A673 (cell line): Measurements from ENCODE around the gene VPS52. TPM values are rescaled to one million over a fixed set of nuclear protein-coding genes. Genes with fewer than 3 reads are reported as not detected.

Experiments used
- Bru-seq: library from RNA; stranded (reverse); fragments of 400-500 nt; gene quantifications from one replicate; lab custom pipeline; 2021; lab: Mats Ljungman, UMichigan
- BruChase-seq, 2 experiments: library from RNA; stranded (reverse); fragments of 400-500 nt; gene quantifications; one replicate each; lab custom pipeline; 2021; lab: Mats Ljungman, UMichigan
- BruUV-seq: library from RNA; stranded (reverse); fragments of 400-500 nt; replicated peaks from 2 replicates; lab custom pipeline; 2021; lab: Mats Ljungman, UMichigan
- CTCF ChIA-PET: fragments of 300-600 bp; sonication (Branson Sonifier 250); formaldehyde crosslinking; loops from one replicate; lab custom pipeline; 2022; ENCODE audit warnings: antibody characterized with exemption; lab: Charles Lee
- POLR2A ChIA-PET: fragments of 300-600 bp; sonication (Branson Sonifier 250); formaldehyde crosslinking; loops from one replicate; lab custom pipeline; 2022; ENCODE audit warnings: antibody characterized with exemption; ENCODE audit not compliant: low non-redundant PET; lab: Charles Lee
- DNase-seq: peaks from one replicate; pipeline ENCODE4 v3.0.0-alpha.2; 2015; ENCODE audit warnings: low spot score
- H3K27ac ChIP-seq: fragments of 200-600 bp; sonication (generic); 2 replicates; pipeline ENCODE4 v1.5.1; 2016; ENCODE audit warnings: mixed run types, low read depth, mild to moderate bottlenecking, mixed read lengths, antibody characterized with exemption, low read length; ENCODE audit not compliant: poor library complexity, severe bottlenecking
- H3K27me3 ChIP-seq: fragments of 200-600 bp; sonication (generic); replicated peaks from 2 replicates; pipeline ENCODE4 v1.6.1; 2017; ENCODE audit warnings: mixed run types, low read depth, mild to moderate bottlenecking, mixed read lengths, antibody characterized with exemption, low read length; ENCODE audit not compliant: insufficient read depth, poor library complexity
- H3K36me3 ChIP-seq: fragments of 200-600 bp; sonication (generic); 2 replicates; pipeline ENCODE4 v1.6.1; 2016; ENCODE audit warnings: mixed run types, mild to moderate bottlenecking, mixed read lengths, antibody characterized with exemption, low read length; ENCODE audit not compliant: insufficient read depth, poor library complexity, severe bottlenecking
- H3K4me1 ChIP-seq: fragments of 200-600 bp; sonication (generic); 2 replicates; pipeline ENCODE4 v1.6.1; 2017; ENCODE audit warnings: mixed run types, mild to moderate bottlenecking, mixed read lengths, antibody characterized with exemption, low read length; ENCODE audit not compliant: insufficient read depth, poor library complexity, severe bottlenecking
- H3K4me3 ChIP-seq: fragments of 200-600 bp; sonication (generic); 2 replicates; pipeline ENCODE4 v1.5.1; 2016; ENCODE audit warnings: low read depth, mixed run types, mild to moderate bottlenecking, mixed read lengths, low read length; ENCODE audit not compliant: poor library complexity, severe bottlenecking
- H3K9me3 ChIP-seq: fragments of 200-600 bp; sonication (generic); 2 replicates; pipeline ENCODE4 v1.6.1; 2016; ENCODE audit warnings: mixed run types, low read depth, mild to moderate bottlenecking, mixed read lengths, antibody characterized with exemption, low read length; ENCODE audit not compliant: poor library complexity, severe bottlenecking
- CTCF ChIP-seq: fragments of 300-800, 200-600 bp; sonication (generic); conservative IDR thresholded peaks from 2 replicates; pipeline ENCODE4 v1.5.1; 2017; ENCODE audit warnings: low read depth, mild to moderate bottlenecking, antibody characterized with exemption, low read length, moderate library complexity, mixed read lengths
- EZH2 ChIP-seq: fragments of 200-600 bp; sonication (generic); IDR thresholded peaks from 2 replicates; pipeline ENCODE4 v1.6.1; 2017; ENCODE audit warnings: borderline replicate concordance, low read depth, mild to moderate bottlenecking, mixed read lengths, antibody characterized with exemption, low read length; ENCODE audit not compliant: poor library complexity, severe bottlenecking
- intact Hi-C: fragments of 100-400 bp; cut with micrococcal nuclease; formaldehyde crosslinking; loops from one replicate; pipeline ENCODE4 v1.10.0; 2022; ENCODE audit not compliant: unreplicated experiment
- long read RNA-seq: library from polyadenylated mRNA; stranded (forward); transcript quantifications from one replicate; pipeline ENCODE4 v2.0.0, GENCODE V29; 2022
- total RNA-seq: library from RNA; stranded (reverse); gene quantifications from 2 replicates; pipeline ENCODE4 v1.2.3, GENCODE V29; 2021

The VPS52 gene
- total RNA-seq (58.2 and 60.8 TPM in 2 replicates), Bru-seq, nascent RNA (percentile 71 among the genes with signal in this experiment), BruChase-seq, experiment 1, labeled RNA remaining after a 2-hour chase (percentile 74 among the genes with signal in this experiment), BruChase-seq, experiment 2, labeled RNA remaining after a 6-hour chase (percentile 81 among the genes with signal in this experiment)
- long read RNA-seq, transcript VPS52-212 (20 exons, 2,960 nt), result major isoform, 72 of 115 reads
- long read RNA-seq, partial matches to known transcripts, result 10 of 115 reads
- long read RNA-seq, other reads (novel, unspliced or antisense), result 33 of 115 reads

DNA sequence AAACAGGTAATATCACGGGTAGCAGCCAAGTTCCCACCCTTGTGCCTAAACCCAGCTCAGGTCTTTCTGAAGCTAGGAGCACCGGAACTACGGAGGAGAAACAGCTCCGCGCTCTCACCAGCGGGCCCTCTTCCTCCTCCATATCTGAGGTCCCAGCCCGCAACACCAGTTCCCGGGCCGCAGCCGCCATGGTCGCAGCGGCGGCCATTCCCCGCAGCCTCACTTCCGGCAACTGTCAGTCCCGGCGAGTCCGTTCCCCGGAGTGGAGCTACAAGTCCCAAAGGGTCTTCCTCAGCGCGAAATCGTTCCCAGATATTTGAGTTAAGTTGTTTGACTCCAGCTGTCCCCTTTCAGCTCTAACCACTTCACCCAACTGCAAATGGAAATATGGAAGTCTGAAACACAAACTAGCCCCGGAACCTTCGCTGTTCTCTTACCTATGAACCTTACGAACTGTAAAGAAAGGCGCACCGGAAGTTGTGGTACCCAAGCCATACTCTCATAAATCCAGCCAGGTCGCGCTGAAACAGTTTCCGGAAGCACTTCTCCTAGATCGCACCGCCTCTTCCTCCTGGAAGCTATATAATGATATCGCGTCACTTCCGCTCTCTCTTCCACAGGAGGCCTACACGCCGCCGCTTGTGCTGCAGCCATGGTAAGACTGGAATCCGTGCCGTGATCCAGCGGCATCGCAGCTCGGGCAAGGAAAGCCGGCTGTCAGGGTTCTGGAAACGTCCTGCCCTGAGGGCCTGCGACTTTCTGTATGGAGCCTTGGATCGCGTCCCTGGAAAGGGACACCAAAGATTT lies at the start of gene VPS52, which contains the start of gene RPS18:
TSS of gene VPS52 (minus strand) at position 409 of the 807 bp plus-strand sequence. CDS start at position 208, 201 bp downstream.
TSS of gene RPS18 (plus strand) at position 608 of the 807 bp plus-strand sequence. CDS start at position 653, 45 bp downstream.
- Histone ChIP-seq H3K4me1 (peaks cover 36% of the 10 kb centered on the region), H3K36me3 (peaks cover 67% of the 10 kb centered on the region), H3K27ac (peak within 1 kb of the TSS; percentile 99), H3K27me3 (no peaks in the 10 kb centered on the region), H3K4me3 (peak within 1 kb of the TSS; percentile 68), H3K9me3 (no peaks in the 10 kb centered on the region)
- peak; percentile 99 for DNase-seq
- BruUV-seq, result no TSS peak
- intact Hi-C loops, result no loop called here
- TF ChIP-seq EZH2 (no peak), CTCF (no peak)
- ChIA-PET POLR2A (interaction anchor here (0.6 to 1.0 kb wide), 3 partner anchors 17 to 300 kb away, joined by 3 to 4 read pairs (median 4); partner anchors contain the start of genes WDR46 and ZBTB22), CTCF (no interaction called here)

DNA sequence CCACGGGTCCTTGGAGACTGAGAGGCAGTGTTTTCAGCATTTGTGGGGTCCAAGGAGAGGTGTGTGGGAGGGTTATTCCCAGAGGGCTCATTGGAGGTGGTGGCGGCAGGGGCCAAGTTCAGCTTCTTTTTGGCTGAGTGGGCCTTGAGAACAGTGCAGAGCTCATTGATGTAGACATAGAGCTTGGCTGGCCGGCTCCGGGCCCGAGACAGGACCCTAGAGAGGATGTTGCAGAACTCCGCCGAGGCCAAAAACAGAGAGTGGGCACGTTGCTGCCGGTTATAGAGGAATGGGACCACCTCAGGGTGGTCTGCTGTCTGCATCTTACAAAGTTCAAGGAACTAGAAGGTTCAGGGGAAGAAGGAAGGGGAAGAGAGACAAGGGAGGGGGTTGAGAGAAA lies 49.6 kb upstream of the VPS52 start:
- Histone ChIP-seq H3K36me3 (peaks cover 35% of the 10 kb centered on the region), H3K4me3 (peak overlapping the region; percentile 78), H3K9me3 (no peaks in the 10 kb centered on the region), H3K27me3 (no peaks in the 10 kb centered on the region), H3K4me1 (peaks cover 34% of the 10 kb centered on the region), H3K27ac (peak overlapping the region; percentile 83)
- TF ChIP-seq EZH2 (no peak), CTCF (no peak)
- no peak for DNase-seq
- ChIA-PET CTCF (no interaction called here), POLR2A (no interaction called here)
- BruUV-seq, result no TSS peak
- intact Hi-C loops, result no loop called here

DNA sequence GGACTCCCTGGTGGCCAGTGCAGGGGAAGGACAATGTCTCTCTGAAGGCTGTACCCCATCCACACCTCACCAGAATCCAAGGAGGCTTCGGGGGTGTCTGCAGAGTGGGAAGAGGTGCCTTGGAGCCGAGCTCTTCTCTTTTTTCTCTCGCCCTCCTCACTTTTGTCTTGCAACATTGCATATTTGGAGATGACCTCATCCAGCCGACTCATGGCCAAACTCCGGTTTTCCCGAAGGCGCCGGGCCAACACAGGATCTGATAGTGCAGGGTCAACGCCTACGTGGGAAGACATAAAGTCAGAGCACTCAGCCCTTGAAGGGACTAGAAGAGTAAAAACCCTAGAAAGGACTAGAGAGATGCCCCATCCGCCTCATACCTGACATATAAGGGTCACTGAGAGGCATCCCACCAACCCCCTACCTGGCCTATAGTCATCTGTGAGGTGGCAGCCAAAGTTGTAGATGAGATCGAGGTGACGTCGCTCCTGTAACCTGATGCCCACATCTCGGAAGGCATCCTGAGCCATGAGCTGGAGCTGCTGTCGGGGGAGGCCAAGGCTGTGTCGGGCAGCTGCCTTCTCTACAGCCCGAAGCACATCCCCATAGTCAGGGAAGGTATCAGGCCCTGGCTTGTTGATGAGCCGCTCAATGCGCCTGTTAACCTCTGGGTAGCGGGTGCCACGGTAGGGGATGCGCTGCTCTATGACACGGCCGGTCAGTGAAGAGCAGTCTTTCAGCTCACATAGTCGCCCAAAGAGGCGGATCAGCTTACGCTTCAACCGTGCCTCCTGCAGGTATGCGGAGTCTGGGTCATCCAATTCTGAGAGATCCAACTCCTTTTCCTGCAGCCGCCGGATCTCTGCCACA lies 48.9 kb upstream of the VPS52 start:
- no TSS peak for BruUV-seq
- ChIA-PET CTCF (no interaction called here), POLR2A (no interaction called here)
- intact Hi-C loops, result no loop called here
- peaks cover 35% of the 10 kb centered on the region for H3K36me3 ChIP-seq
- H3K27me3 ChIP-seq, result no peaks in the 10 kb centered on the region
- no peak for TF ChIP-seq EZH2
- TF ChIP-seq CTCF, result no peak
- peaks cover 34% of the 10 kb centered on the region for H3K4me1 ChIP-seq
- DNase-seq, result no peak
- H3K27ac ChIP-seq, result peak overlapping the region; percentile 83
- H3K9me3 ChIP-seq, result no peaks in the 10 kb centered on the region
- H3K4me3 ChIP-seq, result peak overlapping the region; percentile 78
